DOHH2 (cell line): ENCODE measurements around the gene UTS2R.
"Not testable (repeated sequence)": the region's sequence is repeated elsewhere in the genome, so short reads cannot be mapped to it uniquely, and the experiment has no call there.

Experiments
- H3F3A ChIP-seq: fragments of 200-600 bp; sonication (generic), shearing (Covaris generic); 2 replicates; pipeline ENCODE4 v1.6.0; 2016; ENCODE audit warnings: antibody characterized with exemption, mild to moderate bottlenecking; ENCODE audit not compliant: control insufficient read depth, insufficient read depth
- H3K27ac ChIP-seq: fragments of 200-600 bp; sonication (generic); 2 replicates; pipeline ENCODE4 v1.5.1; 2014; ENCODE audit warnings: low read depth, mild to moderate bottlenecking, low read length, moderate library complexity
- H3K27me3 ChIP-seq: fragments of 200-600 bp; sonication (generic); 2 replicates; pipeline ENCODE4 v1.6.1; 2014; ENCODE audit warnings: mild to moderate bottlenecking, low read length, mixed read lengths; ENCODE audit not compliant: control insufficient read depth
- H3K36me3 ChIP-seq: fragments of 200-600 bp; sonication (generic); 2 replicates; pipeline ENCODE4 v1.6.1; 2014; ENCODE audit warnings: mild to moderate bottlenecking, low read length, moderate library complexity, mixed read lengths; ENCODE audit not compliant: control insufficient read depth
- H3K4me1 ChIP-seq: fragments of 200-600 bp; sonication (generic); 2 replicates; pipeline ENCODE4 v1.6.1; 2014; ENCODE audit warnings: mild to moderate bottlenecking, low read length, mixed read lengths; ENCODE audit not compliant: control insufficient read depth
- H3K4me2 ChIP-seq: fragments of 200-600 bp; sonication (generic); 2 replicates; pipeline ENCODE4 v1.6.0; 2014; ENCODE audit warnings: mild to moderate bottlenecking, low read length, moderate library complexity
- H3K4me3 ChIP-seq: fragments of 200-600 bp; sonication (generic); 2 replicates; pipeline ENCODE4 v1.5.1; 2014; ENCODE audit warnings: mild to moderate bottlenecking, low read length, mixed read lengths
- H3K79me2 ChIP-seq: fragments of 200-600 bp; sonication (generic); 2 replicates; pipeline ENCODE4 v1.6.1; 2014; ENCODE audit warnings: mild to moderate bottlenecking, low read length, mixed read lengths; ENCODE audit not compliant: control insufficient read depth
- H3K9me2 ChIP-seq: fragments of 200-600 bp; sonication (generic); replicated peaks from 2 replicates; pipeline ENCODE4 v1.6.1; 2014; ENCODE audit warnings: mild to moderate bottlenecking, low read length, mixed read lengths; ENCODE audit not compliant: control insufficient read depth
- H3K9me3 ChIP-seq: fragments of 200-600 bp; sonication (generic); 2 replicates; pipeline ENCODE4 v1.6.1; 2014; ENCODE audit warnings: antibody characterized with exemption, low read length, mixed read lengths; ENCODE audit not compliant: control insufficient read depth, insufficient read depth
- H4K20me1 ChIP-seq: fragments of 200-600 bp; sonication (generic); 2 replicates; pipeline ENCODE4 v1.6.0; 2014; ENCODE audit warnings: low read depth, mild to moderate bottlenecking, antibody characterized with exemption, low read length, moderate library complexity; ENCODE audit not compliant: control insufficient read depth, insufficient read depth
- CTCF ChIP-seq: fragments of 200-600 bp; sonication (generic); IDR thresholded peaks from one replicate; pipeline ENCODE4 v1.5.1; 2014; ENCODE audit warnings: antibody characterized with exemption, mild to moderate bottlenecking, low read depth, low read length; ENCODE audit not compliant: poor library complexity, severe bottlenecking
- EZH2phosphoT487 ChIP-seq: fragments of 200-600 bp; sonication (generic); IDR thresholded peaks from 2 replicates; pipeline ENCODE4 v1.6.1; 2017; ENCODE audit warnings: borderline replicate concordance, mild to moderate bottlenecking, antibody characterized with exemption, low read length, moderate library complexity, mixed read lengths

The UTS2R gene

GRCh38 chr17:82344175-82344907 is 27.2 kb upstream of the UTS2R start:
- no peaks in the 10 kb centered on the region for H3K9me3 ChIP-seq
- no peaks in the 10 kb centered on the region for H3K9me2 ChIP-seq
- 0 out of 2 replicates have a peak, but pooled peaks cover 2% of the 10 kb centered on the region for H3K27me3 ChIP-seq
- no peaks in the 10 kb centered on the region for H3K36me3 ChIP-seq
- no peak overlapping the region for H3K27ac ChIP-seq
- H3K4me1 ChIP-seq = peaks cover 9% of the 10 kb centered on the region
- no peaks in the 10 kb centered on the region for H3F3A ChIP-seq
- no peak overlapping the region for H3K4me2 ChIP-seq
- H3K4me3 ChIP-seq = no peak overlapping the region
- H4K20me1 ChIP-seq = no peaks in the 10 kb centered on the region
- H3K79me2 ChIP-seq = no peaks in the 10 kb centered on the region
- no peak for TF ChIP-seq EZH2phosphoT487
- TF ChIP-seq CTCF = no peak

DNA sequence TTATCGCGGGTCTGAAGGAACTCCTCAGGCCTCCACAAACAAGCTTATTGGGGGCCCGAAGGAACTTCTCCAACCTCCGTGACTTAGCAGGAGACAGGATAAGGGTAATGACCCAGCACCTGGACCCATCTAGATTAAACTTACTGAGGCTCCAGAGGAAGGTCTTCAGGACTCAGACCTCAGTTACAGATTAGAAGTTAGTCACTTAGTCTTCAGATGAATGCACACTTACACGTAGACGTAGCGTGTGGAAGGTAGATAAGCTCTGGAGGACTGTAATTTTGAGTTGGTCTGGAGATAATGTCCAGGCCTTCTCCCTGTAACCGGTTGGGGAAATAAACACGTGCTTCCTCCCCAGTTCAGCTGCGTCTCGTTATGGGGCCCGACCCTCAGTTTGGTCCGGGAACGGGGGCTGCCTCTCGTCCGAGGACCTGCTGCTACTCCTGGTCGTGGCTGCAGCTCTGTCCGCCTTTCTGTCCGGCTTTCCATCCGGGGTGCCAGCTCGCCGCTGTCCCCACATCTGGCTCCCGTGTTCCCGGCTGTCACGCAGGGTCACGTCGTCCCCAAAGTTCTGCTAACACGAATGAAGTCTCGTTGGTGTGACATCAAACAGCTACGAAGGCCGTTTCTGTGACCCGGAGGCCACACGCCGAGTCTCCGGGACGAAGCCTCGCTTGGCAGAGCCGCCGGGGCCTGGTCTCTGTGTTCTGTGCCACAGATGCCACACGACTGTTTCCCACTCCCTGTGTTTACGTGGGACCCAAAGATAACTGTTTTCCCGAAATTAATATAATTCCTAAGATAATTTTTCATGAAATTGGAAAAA is 26.2 kb upstream of the UTS2R start:
- Histone ChIP-seq H3K9me3 (no peaks in the 10 kb centered on the region), H3K9me2 (no peaks in the 10 kb centered on the region), H3K4me3 (no peak overlapping the region), H3F3A (no peaks in the 10 kb centered on the region), H3K4me1 (peaks cover 19% of the 10 kb centered on the region), H3K27me3 (no peaks in the 10 kb centered on the region), H3K4me2 (no peak overlapping the region), H3K27ac (no peak overlapping the region), H3K36me3 (no peaks in the 10 kb centered on the region), H3K79me2 (no peaks in the 10 kb centered on the region), H4K20me1 (no peaks in the 10 kb centered on the region)
- TF ChIP-seq CTCF (no peak), EZH2phosphoT487 (no peak)

- H3K9me3 ChIP-seq = no peaks in the 10 kb centered on the region
- H3K27ac ChIP-seq = no peak overlapping the region
- H3K4me3 ChIP-seq = no peak overlapping the region
Measured at GRCh38 chr17:82346342-82347300, 24.9 kb upstream of the UTS2R start.

GRCh38 chr17:82347994-82348393 is 23.6 kb upstream of the UTS2R start:
- not testable (repeated sequence) for H3K4me3 ChIP-seq, H3K79me2 ChIP-seq, H3K9me3 ChIP-seq, H4K20me1 ChIP-seq, H3K4me2 ChIP-seq, H3K27me3 ChIP-seq, H3K36me3 ChIP-seq, H3K9me2 ChIP-seq, H3F3A ChIP-seq, H3K27ac ChIP-seq
- H3K4me1 ChIP-seq = peaks cover 40% of the 10 kb centered on the region

More at GRCh38 chr17:82346342-82347300, 24.9 kb upstream of the UTS2R start:
- Histone ChIP-seq H3K79me2 (no peaks in the 10 kb centered on the region), H4K20me1 (no peaks in the 10 kb centered on the region), H3K9me2 (no peaks in the 10 kb centered on the region), H3K27me3 (no peaks in the 10 kb centered on the region), H3K4me1 (peaks cover 32% of the 10 kb centered on the region), H3K36me3 (no peaks in the 10 kb centered on the region), H3K4me2 (no peak overlapping the region), H3F3A (peaks cover 7% of the 10 kb centered on the region)
- no peak for TF ChIP-seq CTCF
- TF ChIP-seq EZH2phosphoT487 = no peak
